ENCODE results near the gene RNU6-9. TPM values are rescaled to one million over a fixed set of nuclear protein-coding genes. Genes with fewer than 3 reads are reported as not detected.
A peak's percentile ranks its signal among the peaks of the same experiment; 100 is the strongest.

Gene RNU6-9
- total RNA-seq, 1 donor, result not detected

GRCh38 chr19:892243-892893 lies 916 bp upstream of the RNU6-9 start:
- peaks cover 25% of the 10 kb centered on the region for H3K79me2 ChIP-seq (ENCODE audit: insufficient read depth, low read length)
- peak overlapping the region; percentile 24 for H3K27ac ChIP-seq (ENCODE audit: low read depth, low read length)
- peaks cover 8% of the 10 kb centered on the region for H3K36me3 ChIP-seq (ENCODE audit: insufficient read depth, low read length)
- peaks cover 5% of the 10 kb centered on the region for H3K4me1 ChIP-seq (ENCODE audit: insufficient read depth, low read length)
- no peak overlapping the region for H2AFZ ChIP-seq (ENCODE audit: low read length)
- DNase-seq (ENCODE audit: insufficient read length, low spot score, missing footprints), result no peak
- no peaks in the 10 kb centered on the region for H3K27me3 ChIP-seq (ENCODE audit: insufficient read depth, low read length)
- peak overlapping the region; percentile 83 for H3K4me2 ChIP-seq (ENCODE audit: insufficient read depth, low read length)
- TF ChIP-seq CTCF (IDR thresholded peaks at IDR 0.05; ENCODE audit: extremely low read depth, low read depth, low read length), result no peak
- peak overlapping the region; percentile 96 for H3K4me3 ChIP-seq (ENCODE audit: insufficient read depth, low read length)
- H4K20me1 ChIP-seq (ENCODE audit: insufficient read depth, low read length), result peaks cover 4% of the 10 kb centered on the region
- no peaks in the 10 kb centered on the region for H3K9me3 ChIP-seq (ENCODE audit: low read depth, low read length)

- Histone ChIP-seq H3K27me3 (ENCODE audit: insufficient read depth, low read length) (no peaks in the 10 kb centered on the region), H3K4me1 (ENCODE audit: insufficient read depth, low read length) (peaks cover 5% of the 10 kb centered on the region), H3K9me3 (ENCODE audit: low read depth, low read length) (no peaks in the 10 kb centered on the region), H4K20me1 (ENCODE audit: insufficient read depth, low read length) (peaks cover 5% of the 10 kb centered on the region), H3K4me3 (ENCODE audit: insufficient read depth, low read length) (no peak overlapping the region), H3K36me3 (ENCODE audit: insufficient read depth, low read length) (peaks cover 8% of the 10 kb centered on the region), H2AFZ (ENCODE audit: low read length) (no peak overlapping the region), H3K27ac (ENCODE audit: low read depth, low read length) (no peak overlapping the region), H3K79me2 (ENCODE audit: insufficient read depth, low read length) (peaks cover 10% of the 10 kb centered on the region), H3K4me2 (ENCODE audit: insufficient read depth, low read length) (no peak overlapping the region)
- TF ChIP-seq CTCF (IDR thresholded peaks at IDR 0.05; ENCODE audit: extremely low read depth, low read depth, low read length), result no peak
- DNase-seq (ENCODE audit: insufficient read length, low spot score, missing footprints), result peak; percentile 90
Observed at GRCh38 chr19:896434-896833, 3.1 kb downstream of the RNU6-9 start.

- H3K36me3 ChIP-seq (ENCODE audit: insufficient read depth, low read length), result peaks cover 12% of the 10 kb centered on the region
- no peak for TF ChIP-seq CTCF (IDR thresholded peaks at IDR 0.05; ENCODE audit: extremely low read depth, low read depth, low read length)
- no peaks in the 10 kb centered on the region for H3K27me3 ChIP-seq (ENCODE audit: insufficient read depth, low read length)
- peaks cover 3% of the 10 kb centered on the region for H3K4me1 ChIP-seq (ENCODE audit: insufficient read depth, low read length)
- H3K9me3 ChIP-seq (ENCODE audit: low read depth, low read length), result no peaks in the 10 kb centered on the region
- H3K79me2 ChIP-seq (ENCODE audit: insufficient read depth, low read length), result peaks cover 9% of the 10 kb centered on the region
- H4K20me1 ChIP-seq (ENCODE audit: insufficient read depth, low read length), result peaks cover 9% of the 10 kb centered on the region
- no peak for DNase-seq (ENCODE audit: insufficient read length, low spot score, missing footprints)
- no peak overlapping the region for H2AFZ ChIP-seq (ENCODE audit: low read length)
- no peak overlapping the region for H3K27ac ChIP-seq (ENCODE audit: low read depth, low read length)
- H3K4me3 ChIP-seq (ENCODE audit: insufficient read depth, low read length), result no peak overlapping the region
- no peak overlapping the region for H3K4me2 ChIP-seq (ENCODE audit: insufficient read depth, low read length)
Observed at GRCh38 chr19:896999-897398, 3.7 kb downstream of the RNU6-9 start.

GRCh38 chr19:897442-898039 lies 4.3 kb downstream of the RNU6-9 start:
- Histone ChIP-seq H4K20me1 (ENCODE audit: insufficient read depth, low read length) (peaks cover 13% of the 10 kb centered on the region), H3K4me2 (ENCODE audit: insufficient read depth, low read length) (no peak overlapping the region), H3K4me3 (ENCODE audit: insufficient read depth, low read length) (no peak overlapping the region), H3K36me3 (ENCODE audit: insufficient read depth, low read length) (peaks cover 14% of the 10 kb centered on the region), H3K4me1 (ENCODE audit: insufficient read depth, low read length) (no peaks in the 10 kb centered on the region), H3K79me2 (ENCODE audit: insufficient read depth, low read length) (peaks cover 7% of the 10 kb centered on the region), H3K27me3 (ENCODE audit: insufficient read depth, low read length) (no peaks in the 10 kb centered on the region), H3K27ac (ENCODE audit: low read depth, low read length) (no peak overlapping the region), H3K9me3 (ENCODE audit: low read depth, low read length) (no peaks in the 10 kb centered on the region), H2AFZ (ENCODE audit: low read length) (no peak overlapping the region)
- DNase-seq (ENCODE audit: insufficient read length, low spot score, missing footprints), result no peak
- no peak for TF ChIP-seq CTCF (IDR thresholded peaks at IDR 0.05; ENCODE audit: extremely low read depth, low read depth, low read length)

Measured in osteoblast (primary cell).